Activated T-cell treated with anti-CD3 and anti-CD28 coated beads, Interleukin-2, amount 50 U/mL, for 72 hours (primary cell): ENCODE data around the gene TEX264. TPM values are rescaled to one million over a fixed set of nuclear protein-coding genes. Genes with fewer than 3 reads are reported as not detected.

Experiments
- ATAC-seq, 2 donors: fragments of 150-1000 bp; cut with Tn5 transposase; replicated peaks in 1 of 2; 2 replicates each; pipeline ENCODE4 v1.10.0; 2021; ENCODE audit warnings: moderate library complexity in 2 of 2, mild to moderate bottlenecking in 1 of 2
- DNase-seq, 2 donors: peaks; one replicate each; pipeline ENCODE4 v3.0.0; 2021 to 2022; ENCODE audit warnings: mixed read lengths in 1 of 2
- H3K27ac Mint-ChIP-seq: one replicate; pipeline ENCODE4 v1.8.0; 2022; ENCODE audit warnings: mild to moderate bottlenecking, moderate library complexity, mixed read lengths
- H3K27me3 Mint-ChIP-seq: one replicate; pipeline ENCODE4 v1.8.0; 2022; ENCODE audit warnings: low read depth, mixed read lengths
- H3K36me3 Mint-ChIP-seq, 2 donors: one replicate each; pipeline ENCODE4 v1.8.0; 2022; ENCODE audit warnings: mixed read lengths in 2 of 2, mild to moderate bottlenecking in 1 of 2; ENCODE audit not compliant: insufficient read depth in 2 of 2
- H3K4me1 Mint-ChIP-seq: one replicate; pipeline ENCODE4 v1.8.0; 2022; ENCODE audit warnings: low read depth, mixed read lengths
- H3K4me3 Mint-ChIP-seq, 2 donors: one replicate each; pipeline ENCODE4 v1.8.0; 2022; ENCODE audit warnings: mild to moderate bottlenecking in 2 of 2, mixed read lengths in 2 of 2, moderate library complexity in 2 of 2
- H3K9me3 Mint-ChIP-seq, 2 donors: one replicate each; pipeline ENCODE4 v1.8.0; 2022; ENCODE audit warnings: mixed read lengths in 2 of 2
- total RNA-seq, 2 donors: library from RNA; stranded (reverse); gene quantifications; one replicate each; pipeline ENCODE4 v1.2.3, GENCODE V29; 2022

Gene TEX264
- total RNA-seq, 2 donors from 2014 or later: 37.8 to 48.0 TPM

DNA sequence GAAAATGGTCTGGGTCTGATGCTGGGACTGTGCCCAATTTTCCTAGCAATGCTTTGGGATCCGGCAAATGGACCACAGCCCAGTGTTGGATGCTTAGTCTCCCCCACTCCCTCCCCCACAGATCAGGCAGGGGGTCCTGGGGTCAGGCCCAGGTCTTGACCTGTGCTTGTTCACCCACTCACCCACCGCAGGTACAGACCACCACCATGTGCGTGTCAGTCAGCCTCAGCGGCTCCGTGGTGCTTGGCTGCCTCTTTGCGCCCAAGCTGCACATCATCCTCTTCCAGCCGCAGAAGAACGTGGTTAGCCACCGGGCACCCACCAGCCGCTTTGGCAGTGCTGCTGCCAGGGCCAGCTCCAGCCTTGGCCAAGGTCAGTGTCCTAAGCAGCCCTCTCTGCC is 46.4 kb downstream of the TEX264 start:
- H3K4me1 Mint-ChIP-seq: peaks cover 27% of the 10 kb centered on the region
- no peaks in the 10 kb centered on the region for H3K27me3 Mint-ChIP-seq
- H3K9me3 Mint-ChIP-seq: no peaks in the 10 kb centered on the region
- DNase-seq: no peak
- no peaks in the 10 kb centered on the region for H3K36me3 Mint-ChIP-seq
- no peak overlapping the region for H3K4me3 Mint-ChIP-seq
- H3K27ac Mint-ChIP-seq: no peak overlapping the region
- ATAC-seq: no peak

DNA sequence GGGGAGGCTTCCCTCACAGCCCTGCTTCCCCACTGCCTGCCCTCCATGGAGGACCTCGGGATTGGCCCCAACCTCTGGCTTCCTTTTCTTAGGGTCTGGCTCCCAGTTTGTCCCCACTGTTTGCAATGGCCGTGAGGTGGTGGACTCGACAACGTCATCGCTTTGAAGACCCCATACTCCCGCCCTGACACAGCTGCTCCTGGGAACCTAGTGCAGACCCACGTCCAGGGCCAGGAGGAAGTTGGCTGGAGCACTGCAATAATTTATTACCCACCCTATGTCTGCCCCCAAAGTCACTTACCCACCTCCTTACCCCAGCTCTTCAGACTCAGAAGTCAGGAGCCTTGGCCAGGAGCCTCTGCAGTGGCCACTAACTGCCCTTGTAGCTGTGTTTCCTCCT is 46.9 kb downstream of the TEX264 start:
- no peak for DNase-seq
- Mint-ChIP-seq H3K4me3 (no peak overlapping the region), H3K4me1 (peaks cover 27% of the 10 kb centered on the region), H3K36me3 (no peaks in the 10 kb centered on the region), H3K9me3 (no peaks in the 10 kb centered on the region), H3K27ac (no peak overlapping the region), H3K27me3 (no peaks in the 10 kb centered on the region)
- no peak for ATAC-seq

DNA sequence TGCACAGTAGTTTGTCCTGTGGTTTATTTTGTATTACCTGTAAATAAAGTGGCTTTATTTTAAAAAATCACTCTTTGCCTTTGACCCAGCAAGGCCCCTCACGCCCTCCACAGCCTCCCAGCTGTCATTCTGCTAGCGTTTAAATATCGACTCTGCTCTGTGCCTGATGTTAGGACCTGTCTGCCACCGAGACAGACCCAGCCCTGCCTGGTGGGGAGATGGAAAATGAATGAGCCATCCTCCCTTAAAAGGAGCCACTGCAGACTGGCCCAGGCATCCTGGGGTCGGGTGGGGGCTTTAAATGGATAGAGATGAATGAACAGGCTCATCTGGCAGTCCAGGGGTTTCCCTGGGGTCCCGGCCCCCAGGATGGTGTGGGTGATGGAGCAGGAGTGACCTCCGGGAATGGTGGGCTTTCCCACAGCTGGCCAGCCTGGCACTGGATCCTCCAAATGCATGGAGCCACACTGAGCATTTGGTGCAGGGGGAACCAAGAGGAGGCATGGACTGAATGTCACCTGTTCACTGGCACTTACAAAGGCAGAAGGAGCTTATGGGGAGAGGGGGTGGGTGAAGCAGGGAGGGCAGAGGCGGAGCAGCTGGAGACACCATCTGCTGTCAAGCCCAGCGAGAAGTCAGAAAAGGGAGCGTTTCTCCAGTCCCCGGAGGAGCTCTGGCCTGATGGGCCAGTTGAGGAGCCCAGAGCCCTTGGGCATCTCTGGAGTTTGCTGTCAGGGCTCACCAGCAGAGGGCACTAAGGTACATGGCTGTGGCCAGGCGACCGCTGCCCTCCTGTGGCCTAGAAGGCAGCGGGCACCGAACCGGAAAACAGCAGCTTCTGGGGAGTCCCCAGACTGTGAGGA is 47.7 kb downstream of the TEX264 start:
- ATAC-seq (peak; percentile 90), DNase-seq (peak; percentile 80)
- Mint-ChIP-seq H3K9me3 (no peaks in the 10 kb centered on the region), H3K4me1 (peaks cover 27% of the 10 kb centered on the region), H3K27ac (no peak overlapping the region), H3K27me3 (no peaks in the 10 kb centered on the region), H3K4me3 (no peak overlapping the region), H3K36me3 (no peaks in the 10 kb centered on the region)

DNA sequence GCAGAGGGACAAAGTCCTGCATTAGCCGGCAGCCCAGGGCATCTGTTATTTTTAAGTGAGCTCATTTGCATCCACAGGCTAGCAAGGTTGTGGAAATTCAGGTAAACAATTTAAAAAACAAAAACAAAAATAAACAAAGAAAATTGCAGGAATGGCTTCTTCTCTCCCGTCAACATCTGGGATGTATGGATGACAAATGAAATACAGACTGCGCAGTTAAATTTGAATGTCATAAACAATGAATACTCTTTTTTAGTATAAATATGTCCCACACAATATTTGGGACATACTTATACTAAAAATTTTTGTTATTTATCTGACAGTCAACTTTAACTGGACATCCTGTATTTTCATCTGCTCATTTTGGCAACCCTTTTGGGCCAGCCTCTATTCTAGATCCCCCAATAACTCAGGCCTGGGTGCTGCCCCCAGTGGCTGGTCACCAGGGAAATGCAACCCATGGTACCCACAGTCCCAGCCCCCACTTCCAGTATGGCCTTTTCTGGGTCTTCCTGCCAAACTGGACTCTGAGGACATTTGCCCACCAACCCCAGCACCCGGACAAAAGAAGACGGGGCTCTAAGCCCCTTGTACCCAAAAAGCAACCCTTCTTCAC is 48.5 kb downstream of the TEX264 start:
- ATAC-seq: no peak

DNA sequence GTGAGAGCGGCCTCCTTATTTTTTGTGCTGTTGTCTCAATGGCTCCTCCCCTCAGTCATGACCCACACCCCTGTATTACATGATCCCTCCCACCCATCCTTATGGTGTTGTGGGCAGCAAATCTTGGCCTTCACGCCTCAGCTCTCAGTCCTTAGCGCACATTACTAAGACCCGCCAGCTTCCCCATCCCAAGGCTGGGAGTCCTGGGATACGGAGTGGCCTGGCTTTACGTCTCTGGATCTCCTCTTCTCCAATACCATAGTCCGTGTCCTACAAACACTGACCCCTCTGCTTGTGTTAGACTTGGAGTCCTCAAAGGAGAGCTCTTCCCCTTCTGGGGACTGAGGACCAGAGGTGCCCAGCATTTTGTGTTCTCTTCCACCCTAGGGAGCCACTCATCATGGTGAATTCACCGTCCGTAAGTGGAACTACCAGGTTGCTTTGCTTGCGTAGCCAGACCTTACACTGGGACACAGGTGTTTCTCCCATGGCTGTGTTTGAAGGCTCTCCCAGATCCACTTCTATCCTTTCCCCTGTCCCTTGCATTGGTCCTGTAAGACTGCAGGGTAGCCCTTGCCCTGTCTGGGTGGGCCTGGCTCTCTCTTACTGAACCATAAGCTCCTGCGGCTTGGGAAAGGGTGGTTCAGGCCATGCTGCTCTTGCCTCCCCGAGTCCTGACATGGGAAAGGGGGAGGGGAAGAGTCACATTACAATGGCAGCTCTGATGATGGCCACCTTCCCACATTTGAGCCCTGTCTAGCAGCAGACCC is 49.4 kb downstream of the TEX264 start:
- no peaks in the 10 kb centered on the region for H3K36me3 Mint-ChIP-seq
- H3K4me1 Mint-ChIP-seq: peaks cover 27% of the 10 kb centered on the region
- ATAC-seq (no peak), DNase-seq (no peak)
- no peaks in the 10 kb centered on the region for H3K27me3 Mint-ChIP-seq
- H3K4me3 Mint-ChIP-seq: no peak overlapping the region
- no peak overlapping the region for H3K27ac Mint-ChIP-seq
- no peaks in the 10 kb centered on the region for H3K9me3 Mint-ChIP-seq

More for the DNA sequence above, 48.5 kb downstream of the TEX264 start:
- Mint-ChIP-seq H3K27ac (no peak overlapping the region), H3K9me3 (no peaks in the 10 kb centered on the region), H3K27me3 (no peaks in the 10 kb centered on the region), H3K4me3 (no peak overlapping the region), H3K4me1 (peaks cover 27% of the 10 kb centered on the region), H3K36me3 (no peaks in the 10 kb centered on the region)
- no peak for DNase-seq

DNA sequence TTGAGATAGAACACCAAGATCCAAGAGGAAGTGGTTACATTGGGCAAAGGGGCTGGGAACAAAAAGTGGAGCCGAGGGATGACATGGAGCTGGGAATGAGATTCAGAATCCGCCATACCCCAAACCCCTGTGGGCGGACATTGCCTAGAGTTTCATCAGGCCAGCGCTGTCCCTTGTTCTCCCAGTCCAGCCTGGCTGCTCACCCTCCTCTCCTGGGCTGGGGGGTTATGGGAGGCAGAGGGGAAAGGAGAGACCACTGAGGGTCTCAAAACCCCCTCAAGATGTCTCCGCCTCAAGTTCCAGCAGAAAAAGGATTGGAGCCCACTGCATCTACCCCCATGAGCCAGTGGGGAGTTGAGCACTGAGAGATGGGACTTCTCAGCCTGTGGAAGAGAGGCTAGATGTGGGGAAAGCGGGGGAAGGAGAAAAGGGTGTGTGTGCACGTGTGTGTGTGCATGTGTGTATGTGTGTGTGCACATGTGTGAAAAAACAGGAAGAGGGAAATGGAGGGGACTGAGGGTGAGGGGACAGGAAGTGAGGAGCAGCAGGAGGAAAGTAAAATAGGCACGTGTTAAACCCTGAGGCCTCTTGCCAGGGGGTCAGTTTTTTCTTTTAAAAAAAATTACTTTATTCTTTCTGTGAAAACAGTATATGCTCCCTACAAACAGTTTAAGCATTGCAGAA is 50.2 kb downstream of the TEX264 start:
- Mint-ChIP-seq H3K4me1 (peaks cover 27% of the 10 kb centered on the region), H3K27ac (no peak overlapping the region), H3K4me3 (no peak overlapping the region), H3K27me3 (no peaks in the 10 kb centered on the region), H3K9me3 (no peaks in the 10 kb centered on the region), H3K36me3 (no peaks in the 10 kb centered on the region)
- DNase-seq (no peak), ATAC-seq (no peak)

DNA sequence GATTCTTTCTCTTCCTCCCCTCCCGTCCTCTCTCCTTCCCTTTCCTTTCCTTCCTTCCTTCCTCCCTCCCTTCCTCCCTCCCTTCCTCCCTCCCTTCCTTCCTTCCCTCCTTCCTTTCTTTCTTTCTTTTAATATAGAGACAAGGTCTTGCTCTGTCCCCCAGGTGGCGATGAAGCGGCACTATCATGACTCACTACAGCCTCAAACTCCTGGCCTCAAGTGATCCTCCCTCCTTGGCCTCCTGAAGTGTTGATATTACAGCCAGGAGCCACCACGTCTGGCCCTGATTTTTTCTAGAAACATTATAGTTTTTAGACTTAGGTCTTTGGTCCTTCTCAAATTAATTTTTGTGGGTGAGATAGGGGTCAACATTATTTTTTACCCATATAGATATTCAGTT is 51.3 kb downstream of the TEX264 start:
- ATAC-seq (no peak), DNase-seq (no peak)
- H3K4me1 Mint-ChIP-seq: peaks cover 30% of the 10 kb centered on the region
- H3K27me3 Mint-ChIP-seq: no peaks in the 10 kb centered on the region
- H3K27ac Mint-ChIP-seq: no peak overlapping the region
- H3K36me3 Mint-ChIP-seq: no peaks in the 10 kb centered on the region
- H3K9me3 Mint-ChIP-seq: no peaks in the 10 kb centered on the region
- no peak overlapping the region for H3K4me3 Mint-ChIP-seq

DNA sequence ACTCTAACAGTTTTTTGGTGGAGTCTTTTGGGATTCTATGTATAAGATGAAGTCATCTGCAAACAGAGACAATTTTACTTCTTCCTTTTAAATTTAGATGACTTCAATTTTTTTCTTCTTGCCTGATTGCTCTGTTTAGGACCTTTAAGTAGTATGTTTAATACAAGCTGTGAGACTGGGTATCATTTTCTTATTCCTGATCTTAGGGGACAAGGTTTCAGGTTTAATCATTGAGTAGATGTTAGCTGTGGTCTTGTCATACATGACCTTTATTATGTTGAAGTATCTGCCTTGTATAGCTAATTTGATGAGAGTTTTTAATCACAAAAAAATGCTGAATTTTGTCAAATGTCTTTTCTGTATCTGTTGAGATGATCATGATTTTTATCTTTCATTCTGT is 56.4 kb downstream of the TEX264 start:
- DNase-seq: no peak
- Mint-ChIP-seq H3K27ac (no peak overlapping the region), H3K27me3 (peaks cover 2% of the 10 kb centered on the region), H3K4me1 (peaks cover 37% of the 10 kb centered on the region), H3K36me3 (no peaks in the 10 kb centered on the region), H3K9me3 (no peaks in the 10 kb centered on the region), H3K4me3 (peak overlapping the region; percentile 19 to 52)
- ATAC-seq: peak; percentile 67 to 71

DNA sequence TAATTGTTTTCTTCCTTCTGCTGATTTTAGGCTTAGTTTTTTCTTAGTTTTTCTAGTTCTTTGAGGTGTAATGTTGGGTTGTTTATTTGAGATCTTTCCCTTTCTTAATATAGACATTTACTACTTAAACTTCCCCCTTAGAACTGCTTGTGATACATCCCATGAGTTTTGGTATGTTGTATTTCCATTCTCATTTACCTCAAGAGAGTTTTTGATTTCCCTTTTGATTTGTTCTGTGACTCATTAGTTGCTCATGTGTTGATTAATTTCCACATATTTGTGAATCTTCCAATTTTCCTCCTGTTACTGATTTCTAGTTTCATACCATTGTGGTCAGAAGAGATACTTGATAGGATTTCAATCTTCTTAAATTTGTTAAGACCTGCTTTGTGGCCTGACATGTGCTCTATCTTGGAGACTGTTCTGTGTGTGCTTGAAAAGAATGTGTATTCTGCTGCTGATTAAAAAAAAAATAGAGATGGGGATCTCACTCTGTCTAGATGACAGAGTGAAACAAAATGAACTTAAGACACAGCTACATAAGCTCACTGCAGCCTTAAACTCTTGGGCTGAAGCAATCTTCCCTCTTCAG is 58.1 kb downstream of the TEX264 start:
- peaks cover 40% of the 10 kb centered on the region for H3K4me1 Mint-ChIP-seq

DNA sequence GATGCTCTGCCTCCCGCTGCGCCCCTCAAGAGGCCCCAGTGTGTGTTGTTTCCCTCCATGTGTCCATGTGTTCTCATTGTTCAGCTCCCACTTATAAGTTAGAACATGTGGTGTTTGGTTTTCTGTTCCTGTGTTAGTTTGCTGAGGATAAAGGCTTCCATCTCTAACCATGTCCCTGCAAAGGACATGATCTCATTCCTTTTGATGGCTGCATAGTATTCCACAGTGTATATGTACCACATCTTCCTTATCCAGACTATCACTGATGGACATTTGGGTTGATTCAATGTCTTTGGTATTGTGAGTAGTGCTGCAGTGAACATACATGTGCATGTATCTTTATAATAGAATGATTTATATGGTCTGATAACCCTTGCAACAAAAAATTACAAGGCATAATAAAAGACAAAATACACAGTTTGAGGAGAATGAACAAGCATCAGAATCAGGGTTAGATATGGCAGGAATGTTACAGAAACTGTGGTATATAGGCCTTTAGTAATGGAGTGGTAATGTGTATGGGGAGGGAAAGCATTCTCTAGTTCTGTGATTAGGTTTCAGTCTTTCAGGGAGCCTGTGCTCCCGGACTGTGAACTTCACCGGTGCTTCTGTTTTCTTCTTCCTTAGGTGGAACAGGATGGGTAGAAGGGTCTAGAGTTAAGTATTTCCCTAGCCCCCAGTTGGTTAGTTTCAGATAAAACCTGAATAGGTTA is 63.0 kb downstream of the TEX264 start:
- no peak overlapping the region for H3K27ac Mint-ChIP-seq
- H3K4me1 Mint-ChIP-seq: peaks cover 33% of the 10 kb centered on the region
- peaks cover 0 to 3% of the 10 kb centered on the region in 2 donors for H3K9me3 Mint-ChIP-seq
- peaks cover 28% of the 10 kb centered on the region for H3K27me3 Mint-ChIP-seq
- ATAC-seq (peak; percentile 25 to 37), DNase-seq (no peak)
- H3K4me3 Mint-ChIP-seq: peak overlapping the region; percentile 44 to 73
- H3K36me3 Mint-ChIP-seq: peaks cover 0 to 2% of the 10 kb centered on the region in 2 donors

More for the DNA sequence above, 58.1 kb downstream of the TEX264 start:
- peaks cover 10% of the 10 kb centered on the region for H3K27me3 Mint-ChIP-seq
- H3K9me3 Mint-ChIP-seq: peaks cover 0 to 3% of the 10 kb centered on the region in 2 donors
- ATAC-seq: peak; percentile 73 to 79
- H3K36me3 Mint-ChIP-seq: peaks cover 0 to 2% of the 10 kb centered on the region in 2 donors
- DNase-seq: no peak
- H3K27ac Mint-ChIP-seq: peak overlapping the region; percentile 7
- peak overlapping the region; percentile 18 to 61 for H3K4me3 Mint-ChIP-seq

DNA sequence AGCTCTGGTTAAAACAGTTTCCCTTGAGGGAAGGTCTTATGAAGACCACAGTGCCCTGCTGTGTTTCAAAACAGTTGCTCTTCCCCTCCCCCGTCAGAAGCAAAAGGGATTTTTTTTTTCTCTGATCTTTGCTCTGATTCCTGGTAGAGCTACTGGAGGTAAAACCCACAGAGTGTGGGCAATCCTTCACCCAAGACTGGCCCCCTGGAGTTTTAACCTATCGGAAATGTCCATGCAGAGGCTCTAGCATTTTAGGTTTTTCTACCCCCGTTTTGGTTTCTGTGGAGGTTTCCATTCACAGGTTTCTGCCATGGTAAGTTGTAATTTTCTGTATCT is 63.5 kb downstream of the TEX264 start:
- DNase-seq (no peak), ATAC-seq (peak; percentile 64 to 75)
- Mint-ChIP-seq H3K27me3 (peaks cover 28% of the 10 kb centered on the region), H3K36me3 (peaks cover 0 to 2% of the 10 kb centered on the region in 2 donors), H3K9me3 (peaks cover 0 to 3% of the 10 kb centered on the region in 2 donors), H3K4me3 (peak overlapping the region; percentile 44 to 73), H3K27ac (no peak overlapping the region), H3K4me1 (peaks cover 28% of the 10 kb centered on the region)

DNA sequence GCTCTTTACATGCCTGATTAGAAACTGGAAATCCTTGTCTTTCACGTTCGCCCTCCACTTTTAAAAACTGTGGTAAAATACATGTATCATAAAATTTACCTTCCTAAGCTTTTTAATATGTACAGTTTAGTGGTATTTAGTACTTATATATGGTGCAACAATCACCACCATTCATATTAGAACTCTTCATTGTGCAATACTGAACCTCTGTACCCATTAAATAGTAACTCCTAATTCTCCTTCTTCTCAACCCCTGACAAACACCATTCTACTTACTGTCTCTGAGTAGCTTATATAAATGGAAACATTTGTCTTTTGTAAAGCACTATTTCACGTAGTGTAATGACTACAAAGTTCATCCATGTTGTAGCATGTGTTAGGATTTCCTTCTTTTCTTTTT is 64.0 kb downstream of the TEX264 start:
- H3K9me3 Mint-ChIP-seq: peaks cover 0 to 3% of the 10 kb centered on the region in 2 donors
- no peak for ATAC-seq
- H3K36me3 Mint-ChIP-seq: peaks cover 0 to 2% of the 10 kb centered on the region in 2 donors
- no peak for DNase-seq
- peaks cover 28% of the 10 kb centered on the region for H3K27me3 Mint-ChIP-seq
- peak overlapping the region in 1 of 2 donors; percentile 73 for H3K4me3 Mint-ChIP-seq
- H3K4me1 Mint-ChIP-seq: peaks cover 23% of the 10 kb centered on the region
- peak overlapping the region; percentile 55 for H3K27ac Mint-ChIP-seq
